Left lobe of liver (tissue), 2 donors: ENCODE measurements around the gene UMAD1. TPM values are rescaled to one million over a fixed set of nuclear protein-coding genes. Genes with fewer than 3 reads are reported as not detected.

Experiments used
- ATAC-seq: fragments of 200-7000 bp; cut with Tn5 transposase; one replicate; pipeline ENCODE4 v1.9.1; 2020; ENCODE audit warnings: mild to moderate bottlenecking, moderate library complexity
- DNase-seq: peaks from one replicate; pipeline ENCODE4 v3.0.0-alpha.2; 2020; ENCODE audit warnings: low spot score
- total RNA-seq: library from RNA; stranded (reverse); gene quantifications from one replicate; pipeline ENCODE4 v1.2.1, GENCODE V29; 2021
- donor health status: DM: no; HTN: no; CAD: no; lungs with moderate emphysema.
- donor health status: DM: no; HTN: yes; CAD: no.

UMAD1 gene
- total RNA-seq, 1 donor from 2014 or later: 7.8 TPM

- DNase-seq (no peak), ATAC-seq (peak; percentile 93)
These were observed 273.0 kb downstream of the UMAD1 start for GRCh38 chr7:7913504-7913903.

DNA sequence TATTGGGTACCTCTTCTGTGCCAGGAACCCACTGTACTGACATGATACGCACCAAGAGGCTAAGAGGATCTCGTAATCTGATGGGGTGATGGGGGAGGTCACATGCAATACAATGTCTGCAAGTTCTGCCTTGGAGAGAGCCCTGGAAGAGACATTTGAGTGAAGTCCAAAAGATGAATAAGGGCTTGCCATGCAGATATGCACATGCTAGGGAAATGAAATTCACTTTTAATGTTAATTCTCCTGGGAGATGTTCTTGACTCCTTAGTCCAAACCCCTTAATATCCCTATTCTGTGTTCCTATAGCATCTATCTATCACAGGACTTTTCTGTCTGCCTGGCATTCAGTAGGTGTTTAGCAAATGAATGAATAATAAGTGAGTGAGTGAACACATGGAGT lies 274.0 kb downstream of the UMAD1 start:
- DNase-seq (no peak), ATAC-seq (no peak)

DNA sequence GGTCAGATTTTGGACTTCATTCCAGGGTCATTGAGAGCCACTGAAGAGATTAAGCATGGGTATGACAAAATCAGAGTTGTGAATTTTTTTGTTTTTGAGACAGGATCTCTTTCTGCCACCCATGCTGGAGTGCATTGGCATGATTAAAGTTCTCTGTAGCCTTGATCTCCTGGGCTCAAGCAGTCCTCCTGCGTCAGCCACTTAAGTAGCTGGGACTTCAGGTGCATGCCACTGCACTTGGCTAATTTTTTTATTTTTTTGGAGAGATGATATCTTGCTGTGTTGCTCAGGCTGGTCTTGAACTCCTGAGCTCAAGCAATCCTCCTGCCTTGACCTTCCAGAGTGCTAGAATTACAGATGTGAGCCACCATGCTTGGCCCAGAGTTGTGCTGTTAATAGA lies 275.5 kb downstream of the UMAD1 start:
- ATAC-seq: no peak
- DNase-seq: no peak

DNA sequence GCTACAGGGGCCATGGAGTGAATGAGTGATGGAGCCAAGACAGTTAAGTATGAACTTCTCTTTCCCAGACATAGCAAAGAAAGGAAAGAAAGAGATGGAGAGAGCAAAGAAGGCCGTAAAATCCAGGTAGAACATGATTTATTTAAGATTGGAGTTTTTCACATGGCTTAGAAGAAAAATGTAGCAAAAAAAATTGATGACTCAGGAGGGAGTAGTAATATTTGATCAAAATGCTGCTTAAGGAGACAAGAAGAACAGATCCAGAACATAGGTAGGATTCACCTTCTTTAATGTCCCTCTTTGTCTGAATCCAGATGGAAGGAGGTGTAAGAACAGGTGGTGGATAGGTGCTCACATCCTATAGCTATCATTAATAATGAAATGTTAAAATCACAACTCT lies 277.0 kb downstream of the UMAD1 start:
- ATAC-seq (no peak), DNase-seq (no peak)

DNA sequence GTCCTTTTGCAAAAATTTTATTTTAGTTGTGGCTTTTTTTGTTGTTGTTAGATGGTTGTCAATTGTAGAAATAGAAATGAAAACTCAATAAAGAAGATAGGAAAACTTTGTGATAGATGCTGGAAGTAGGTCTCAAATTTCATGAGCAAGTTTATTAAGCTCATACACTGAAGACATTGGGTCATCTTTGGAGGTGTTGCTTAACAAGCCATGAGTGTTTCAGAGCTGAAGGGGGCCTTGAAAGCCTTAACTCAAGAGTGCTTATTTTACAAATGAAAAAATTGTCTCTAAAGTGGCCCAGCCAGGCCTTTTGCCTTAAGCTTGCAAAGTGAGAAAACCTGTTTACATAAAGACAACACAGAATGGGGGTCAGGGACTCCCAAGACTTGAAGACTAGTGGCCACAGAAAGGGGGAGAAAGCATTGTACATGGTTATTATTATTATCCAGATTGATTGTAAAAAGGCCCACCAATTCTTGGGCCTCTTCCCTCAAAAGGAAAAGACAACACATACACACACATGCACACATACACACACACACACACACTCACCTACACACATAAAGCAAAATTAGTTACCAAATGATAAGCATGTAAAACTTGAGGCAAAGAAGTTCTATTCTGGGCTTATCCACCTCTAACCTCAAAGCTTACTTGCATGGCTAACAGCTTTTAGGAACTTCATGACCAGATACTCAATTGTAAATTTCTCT lies 278.3 kb downstream of the UMAD1 start:
- no peak for ATAC-seq
- DNase-seq: no peak

GRCh38 chr7:7919449-7919945 lies 278.9 kb downstream of the UMAD1 start:
- peak; percentile 59 for ATAC-seq

GRCh38 chr7:7920056-7920455 lies 279.5 kb downstream of the UMAD1 start:
- no peak for ATAC-seq
- no peak for DNase-seq

More at GRCh38 chr7:7919449-7919945, 278.9 kb downstream of the UMAD1 start:
- DNase-seq: no peak

GRCh38 chr7:7920481-7920880 lies 279.9 kb downstream of the UMAD1 start:
- peak; percentile 65 for ATAC-seq
- DNase-seq: no peak

DNA sequence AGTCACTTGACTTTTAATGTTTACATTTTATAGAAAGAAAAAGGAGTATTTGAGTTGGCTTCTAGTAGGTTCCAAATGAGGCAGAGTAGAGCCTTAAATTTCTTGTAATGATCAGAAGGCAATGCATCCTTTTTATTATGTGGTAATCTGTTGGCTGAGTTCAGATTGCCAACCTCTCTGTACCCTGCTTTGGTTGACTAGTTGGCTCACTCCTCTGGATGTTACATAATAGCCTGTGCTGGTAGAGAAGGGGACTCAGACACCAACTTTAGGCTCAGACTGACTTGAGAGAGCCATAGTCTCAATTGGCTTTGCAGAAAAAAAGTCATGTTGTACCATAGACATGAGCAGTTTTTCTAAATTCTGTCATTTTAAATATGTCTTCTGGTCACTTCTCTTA lies 281.3 kb downstream of the UMAD1 start:
- ATAC-seq (peak; percentile 87), DNase-seq (peak; percentile 51)

DNA sequence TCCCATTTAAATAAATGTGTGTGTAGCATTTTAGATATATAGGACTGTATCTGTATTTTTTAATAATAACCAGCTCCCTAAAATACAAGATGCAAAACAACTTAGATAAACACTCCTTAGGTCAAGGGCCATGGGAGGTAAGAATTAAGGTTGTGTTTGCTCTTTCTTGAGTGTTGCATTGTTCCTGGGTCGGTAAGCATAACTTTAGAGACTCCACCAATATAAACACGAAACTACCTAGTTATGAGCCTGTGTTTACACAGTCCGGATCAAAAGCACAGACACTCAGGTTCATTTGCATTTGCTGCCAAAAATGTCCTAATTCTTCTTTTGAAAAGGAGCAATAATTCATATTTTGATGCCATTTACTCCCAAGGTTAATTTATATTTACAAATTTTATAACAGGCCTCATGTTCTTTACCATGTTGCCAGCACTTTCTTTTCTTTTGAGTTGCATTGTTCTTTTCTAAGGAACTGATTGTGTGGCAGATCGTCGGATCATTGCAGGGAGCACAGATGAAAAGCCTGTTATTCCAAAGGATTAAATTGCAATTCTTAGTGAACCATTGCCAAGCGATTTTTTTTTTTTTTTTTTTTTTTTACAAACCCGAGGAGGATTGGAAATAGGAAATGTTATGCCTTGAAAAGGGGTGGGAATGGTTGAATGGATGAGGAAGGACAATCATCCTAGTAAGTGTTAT lies 282.3 kb downstream of the UMAD1 start:
- peak; percentile 25 for ATAC-seq
- DNase-seq: no peak

DNA sequence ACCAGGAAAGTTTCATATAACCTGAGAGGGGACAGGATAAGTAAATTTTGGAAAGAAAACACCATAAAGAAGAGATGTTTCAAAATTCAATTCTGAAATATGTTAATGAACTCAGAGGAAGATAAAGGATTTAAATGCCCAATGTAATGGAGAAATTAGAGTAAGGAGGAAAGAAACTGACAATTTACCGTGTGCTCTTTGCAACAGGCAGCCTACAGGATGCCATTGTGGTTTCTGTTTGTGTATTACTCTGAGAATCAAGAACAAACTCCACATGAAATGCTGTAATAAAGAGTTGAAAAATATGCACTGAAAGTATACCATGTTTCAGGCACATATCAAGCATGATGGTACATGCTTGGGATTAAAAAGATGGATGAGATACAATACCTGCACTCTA lies 283.3 kb downstream of the UMAD1 start:
- DNase-seq (no peak), ATAC-seq (no peak)

DNA sequence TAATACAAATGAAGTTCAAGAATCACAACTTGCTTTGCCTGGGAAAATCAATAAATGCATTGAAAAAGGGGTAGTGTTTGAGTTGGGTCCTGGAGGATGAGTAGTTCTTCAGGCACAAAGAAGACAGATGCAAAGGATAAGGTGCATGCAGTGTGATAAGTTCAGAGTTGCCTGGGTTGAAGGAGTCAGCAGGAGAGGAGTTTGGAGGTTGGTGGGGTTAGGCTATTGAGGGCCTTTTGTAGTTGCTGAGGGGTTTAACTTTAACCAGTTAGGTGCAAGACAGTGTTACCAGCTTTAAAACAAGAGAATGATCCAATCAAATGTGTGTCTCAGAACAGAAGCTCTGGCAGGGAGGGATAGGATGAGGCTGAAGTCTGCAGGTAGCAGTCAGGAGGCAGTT lies 283.8 kb downstream of the UMAD1 start:
- ATAC-seq (no peak), DNase-seq (no peak)

Other genes with a start within 250 kb of the UMAD1 start
- 0.58 TPM for gene COL28A1, start 104.9 kb upstream of the UMAD1 start, total RNA-seq
- 14.4 TPM for gene MIOS, start 73.9 kb upstream of the UMAD1 start, total RNA-seq
- gene RPA3, start 77.9 kb downstream of the UMAD1 start, total RNA-seq: 18.2 TPM